ENCODE measurements around the gene NHSL1. TPM values are rescaled to one million over a fixed set of nuclear protein-coding genes. Genes with fewer than 3 reads are reported as not detected.

Gene NHSL1
- total and polyA plus RNA-seq, 2 of the 8 experiments (the other 6 are each of a cell fraction or from before 2014, with no cell fraction given), result 7.2 to 32.4 TPM

- peaks cover 1 to 14% (median 3%) of the 10 kb centered on the region in 4 experiments; a peak in 4 of 7 replicates for H3K4me1 ChIP-seq (replicated peaks in 1 of 4; ENCODE audit: control insufficient read depth in 3 of 4, insufficient read depth in 4 of 4, low read length in 3 of 4)
- H3K27ac ChIP-seq (ENCODE audit: low read depth, low read length), result no peak overlapping the region
- H3K23me2 ChIP-seq (ENCODE audit: low read depth, low read length), result peaks cover 1% of the 10 kb centered on the region; the same call in 1 of the 2 replicates
- no peak overlapping the region for H3K4me3 ChIP-seq (ENCODE audit: extremely low read depth in 1 of 4, insufficient read depth in 2 of 4, low read depth in 3 of 4, low read length in 4 of 4)
- H3K36me3 ChIP-seq (ENCODE audit: control insufficient read depth in 2 of 4, insufficient read depth in 4 of 4, low read length in 3 of 4), result no peaks in the 10 kb centered on the region
- H2BK5ac ChIP-seq (ENCODE audit: low read depth, low read length), result no peak overlapping the region
- H3K14ac ChIP-seq (ENCODE audit: insufficient read length), result no peak overlapping the region
- H3K4me2 ChIP-seq (ENCODE audit: insufficient read depth in 1 of 2, low read depth in 2 of 2, low read length in 2 of 2), result peak overlapping the region; percentile 16 to 50; a peak in 2 of 4 replicates
- H4K91ac ChIP-seq (replicated peaks; ENCODE audit: insufficient read length, low read length), result no peak overlapping the region
- no peak overlapping the region for H3K4ac ChIP-seq (replicated peaks; ENCODE audit: insufficient read length, low read depth, low read length)
- ChIA-PET POLR2A (ENCODE audit: partially characterized antibody) (interaction anchor here (1.4 kb wide), 1 partner anchor 16 kb away, joined by 3 read pairs; no protein-coding TSS in a partner anchor), CTCF (ENCODE audit: partially characterized antibody) (interaction anchor here (1.2 to 2.7 kb wide), 5 partner anchors 9 to 30 kb away, joined by 3 to 9 read pairs (median 3); no protein-coding TSS in a partner anchor)
- H2BK12ac ChIP-seq (ENCODE audit: low read depth, low read length), result no peak overlapping the region
- FAIRE-seq (no peak), DNase-seq (ENCODE audit: low read depth in 1 of 2, low spot score in 2 of 2) (no peak)
- no peak overlapping the region for H2BK120ac ChIP-seq (replicated peaks; ENCODE audit: low read depth, low read length)
- WGBS, 2 experiments (ENCODE audit: extremely low coverage in 1 of 2, insufficient coverage in 1 of 2, insufficient read length in 1 of 2, insufficient replicate concordance in 2 of 2, low coverage in 1 of 2, low lambda C conversion rate in 2 of 2, missing lambda C conversion rate in 1 of 2), result 74% methylated on average over 1 of the region's 1 CpG; no CpG with 5 or more reads in 1 of the 2 experiments
- no peak overlapping the region for H2AFZ ChIP-seq (ENCODE audit: low read length)
- no peak overlapping the region for H4K8ac ChIP-seq (ENCODE audit: extremely low read depth, insufficient read depth, low read length)
- no peak overlapping the region for H3K9ac ChIP-seq (replicated peaks in 1 of 4; ENCODE audit: extremely low read depth in 1 of 4, low read depth in 3 of 4, low read length in 3 of 4)
- H3K23ac ChIP-seq (ENCODE audit: insufficient read length), result no peak overlapping the region
- H3K9me3 ChIP-seq (ENCODE audit: insufficient read depth in 2 of 2, low read depth in 1 of 2, low read length in 1 of 2), result no peaks in the 10 kb centered on the region
- H2AK5ac ChIP-seq (ENCODE audit: low read depth, low read length), result no peak overlapping the region
- H3K79me2 ChIP-seq (ENCODE audit: control insufficient read depth in 1 of 2, insufficient read depth in 2 of 2, low read length in 2 of 2), result no peaks in the 10 kb centered on the region; a peak in 1 of 4 replicates
- H3K79me1 ChIP-seq (ENCODE audit: low read depth, low read length), result no peaks in the 10 kb centered on the region; the same call in 1 of the 2 replicates
- H3K56ac ChIP-seq (replicated peaks; ENCODE audit: insufficient read length, low read depth, low read length), result no peak overlapping the region
- no peaks in the 10 kb centered on the region for H4K20me1 ChIP-seq (replicated peaks in 1 of 2; ENCODE audit: control insufficient read depth in 1 of 2, insufficient read depth in 2 of 2, low read length in 2 of 2)
- H4K5ac ChIP-seq (ENCODE audit: insufficient read length, low read depth, low read length), result no peak overlapping the region
- no peaks in the 10 kb centered on the region for H3K27me3 ChIP-seq (replicated peaks in 1 of 4; ENCODE audit: control insufficient read depth in 3 of 4, extremely low read depth in 1 of 4, insufficient read depth in 3 of 4, low read length in 3 of 4)
- H2BK20ac ChIP-seq (ENCODE audit: low read length), result no peak overlapping the region
- no peak overlapping the region for H2BK15ac ChIP-seq (ENCODE audit: low read length)
- H3K18ac ChIP-seq (ENCODE audit: extremely low read depth, low read length), result no peak overlapping the region
- no peak for TF ChIP-seq KDM4A (IDR thresholded peaks at IDR 0.05; ENCODE audit: low read depth, low read length, severe bottlenecking)
- TF ChIP-seq ATF3 (IDR thresholded peaks at IDR 0.05; ENCODE audit: insufficient read depth, low read depth, low read length), result no peak
- no peak for TF ChIP-seq CBX5 (IDR thresholded peaks at IDR 0.05; ENCODE audit: low read depth, low read length)
- TF ChIP-seq EGR1 (IDR thresholded peaks at IDR 0.05; ENCODE audit: borderline replicate concordance, low read depth, low read length), result no peak
- TF ChIP-seq NRF1 (IDR thresholded peaks at IDR 0.05; ENCODE audit: low read depth, low read length), result no peak
- TF ChIP-seq TAF7 (optimal IDR thresholded peaks at IDR 0.05; ENCODE audit: borderline replicate concordance, low read depth, low read length), result no peak
- TF ChIP-seq SRF (IDR thresholded peaks at IDR 0.05; ENCODE audit: low read depth, low read length), result no peak
- no peak for TF ChIP-seq BCL11A (IDR thresholded peaks at IDR 0.05; ENCODE audit: low read depth in 2 of 2, low read length in 2 of 2)
- TF ChIP-seq ATF2 (IDR thresholded peaks at IDR 0.05; ENCODE audit: low read length), result no peak
- no peak for TF ChIP-seq POLR2AphosphoS5 (IDR thresholded peaks at IDR 0.05; ENCODE audit: low read depth, low read length)
- TF ChIP-seq RXRA (IDR thresholded peaks at IDR 0.05; ENCODE audit: insufficient read depth, low read depth, low read length), result no peak
- no peak for TF ChIP-seq POU5F1 (IDR thresholded peaks at IDR 0.05; ENCODE audit: low read depth, low read length)
These were observed 28.8 kb upstream of the NHSL1 start for GRCh38 chr6:138528137-138528536.
